GM12874 (cell line): ENCODE data around the gene INTS12.

Experiments
- TF ChIP-seq, protein P1 (sequence below): IDR thresholded peaks from 2 replicates; pipeline ENCODE4 v1.5.1; 2011; ENCODE audit warnings: low read depth, mild to moderate bottlenecking, control low read depth, low read length, moderate library complexity; ENCODE audit not compliant: insufficient read depth

Gene INTS12

DNA sequence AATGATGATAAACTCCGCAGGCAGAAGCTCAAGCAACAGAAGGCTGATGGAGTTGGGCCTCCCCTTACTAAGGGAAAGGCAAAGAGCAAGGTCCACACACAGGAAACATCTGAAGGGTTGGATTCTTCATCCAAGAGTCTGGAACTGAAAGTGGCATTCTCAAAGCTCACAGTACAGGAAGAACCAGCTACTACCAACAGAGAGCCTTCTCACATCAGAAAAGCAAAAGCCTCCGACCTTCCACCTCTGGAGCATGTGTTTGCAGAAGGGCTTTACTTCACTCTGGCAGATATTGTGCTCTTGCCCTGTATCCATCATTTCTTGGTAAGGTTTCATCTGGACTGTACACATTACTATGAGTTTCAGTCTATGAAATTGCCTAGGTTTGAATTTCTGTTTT lies 10.7 kb upstream of the INTS12 start:
- TF ChIP-seq, protein P1, sequence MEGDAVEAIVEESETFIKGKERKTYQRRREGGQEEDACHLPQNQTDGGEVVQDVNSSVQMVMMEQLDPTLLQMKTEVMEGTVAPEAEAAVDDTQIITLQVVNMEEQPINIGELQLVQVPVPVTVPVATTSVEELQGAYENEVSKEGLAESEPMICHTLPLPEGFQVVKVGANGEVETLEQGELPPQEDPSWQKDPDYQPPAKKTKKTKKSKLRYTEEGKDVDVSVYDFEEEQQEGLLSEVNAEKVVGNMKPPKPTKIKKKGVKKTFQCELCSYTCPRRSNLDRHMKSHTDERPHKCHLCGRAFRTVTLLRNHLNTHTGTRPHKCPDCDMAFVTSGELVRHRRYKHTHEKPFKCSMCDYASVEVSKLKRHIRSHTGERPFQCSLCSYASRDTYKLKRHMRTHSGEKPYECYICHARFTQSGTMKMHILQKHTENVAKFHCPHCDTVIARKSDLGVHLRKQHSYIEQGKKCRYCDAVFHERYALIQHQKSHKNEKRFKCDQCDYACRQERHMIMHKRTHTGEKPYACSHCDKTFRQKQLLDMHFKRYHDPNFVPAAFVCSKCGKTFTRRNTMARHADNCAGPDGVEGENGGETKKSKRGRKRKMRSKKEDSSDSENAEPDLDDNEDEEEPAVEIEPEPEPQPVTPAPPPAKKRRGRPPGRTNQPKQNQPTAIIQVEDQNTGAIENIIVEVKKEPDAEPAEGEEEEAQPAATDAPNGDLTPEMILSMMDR, result no peak

DNA sequence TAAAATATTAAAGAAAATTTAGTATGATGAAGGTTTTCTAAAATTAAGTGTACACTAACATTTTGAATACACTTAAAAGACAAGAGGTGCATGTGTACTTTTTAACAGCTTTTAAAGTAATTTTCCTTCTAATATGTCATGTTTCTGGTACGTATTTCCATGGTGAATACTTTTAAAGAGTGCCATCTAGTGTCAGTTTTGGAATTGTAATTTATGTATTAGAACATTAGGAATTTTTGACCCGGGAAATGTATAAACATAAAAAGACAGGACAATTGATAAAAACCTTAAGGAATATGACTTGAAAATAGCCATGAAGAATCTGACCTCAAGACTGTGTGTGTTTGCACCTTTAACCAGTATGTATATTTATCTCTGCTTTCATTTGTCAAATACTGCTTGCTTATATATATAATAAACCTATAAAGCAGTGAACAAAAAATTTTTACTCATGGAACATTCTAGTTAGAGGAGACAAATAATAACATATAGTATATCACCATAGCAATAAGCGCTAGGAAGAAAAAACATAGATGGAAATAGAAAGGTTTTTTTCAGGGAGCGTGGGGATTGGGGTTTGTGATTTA lies 7.3 kb upstream of the INTS12 start:
- TF ChIP-seq, protein P1, result no peak

DNA sequence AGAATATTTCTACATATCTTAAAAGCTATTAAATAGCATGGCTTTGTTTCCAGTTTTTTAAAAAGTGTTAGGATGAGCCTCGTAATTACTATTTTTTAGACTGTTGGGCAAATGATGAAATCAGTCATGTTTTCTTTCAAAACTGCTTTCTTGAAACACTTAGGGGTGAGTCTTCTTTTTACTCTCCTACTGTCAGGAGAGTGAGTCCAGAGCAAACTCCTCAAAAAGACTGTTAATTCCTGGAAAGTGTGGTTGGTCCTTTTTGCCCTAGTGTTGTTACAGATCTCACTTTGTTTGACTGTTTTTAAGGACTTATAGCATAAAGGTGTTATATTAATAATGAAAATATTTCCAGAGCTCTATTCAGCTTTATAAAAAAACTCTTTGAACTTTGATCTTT lies 6.4 kb upstream of the INTS12 start:
- TF ChIP-seq, protein P1, result no peak

DNA sequence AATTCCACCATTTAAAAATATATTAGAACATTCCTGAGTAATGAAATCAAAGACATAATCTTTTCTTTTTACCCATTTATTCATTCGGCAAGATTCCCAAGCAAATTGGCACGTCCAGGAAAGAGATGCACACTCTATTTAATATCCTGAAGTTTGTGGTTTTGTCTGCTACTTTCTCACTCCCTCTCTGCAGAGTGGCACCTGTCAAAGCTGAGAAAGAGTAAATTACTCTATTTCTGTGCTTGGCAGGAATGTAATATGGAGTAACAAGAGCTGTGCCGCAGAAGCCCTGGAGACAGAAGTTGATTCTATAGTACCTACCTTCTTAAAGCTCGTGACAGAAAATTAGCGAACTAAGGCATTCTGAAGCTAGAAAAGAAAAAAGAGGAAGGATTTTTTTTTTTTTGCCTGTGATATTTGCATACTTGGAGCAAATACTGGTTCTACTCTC lies 5.6 kb upstream of the INTS12 start:
- TF ChIP-seq, protein P1, result no peak

DNA sequence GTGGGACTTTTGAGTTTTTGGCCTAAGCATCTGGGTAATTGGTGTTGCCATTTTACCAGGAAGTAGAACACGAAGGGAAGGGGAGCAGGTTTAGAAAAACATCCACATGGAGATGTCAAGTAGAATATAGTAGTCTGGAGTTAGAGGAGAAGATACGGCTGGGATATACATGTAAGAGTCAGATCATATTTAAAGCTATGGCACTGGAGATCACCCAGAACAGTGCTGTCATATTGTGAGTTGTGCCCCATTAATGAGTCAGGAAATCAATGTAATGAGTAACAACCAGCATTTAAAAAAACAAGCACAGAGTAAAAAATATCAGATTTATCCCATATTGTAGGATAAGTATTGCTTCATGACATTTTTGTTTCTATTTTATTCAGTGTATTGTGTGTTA lies 4.3 kb upstream of the INTS12 start:
- TF ChIP-seq, protein P1, result no peak

DNA sequence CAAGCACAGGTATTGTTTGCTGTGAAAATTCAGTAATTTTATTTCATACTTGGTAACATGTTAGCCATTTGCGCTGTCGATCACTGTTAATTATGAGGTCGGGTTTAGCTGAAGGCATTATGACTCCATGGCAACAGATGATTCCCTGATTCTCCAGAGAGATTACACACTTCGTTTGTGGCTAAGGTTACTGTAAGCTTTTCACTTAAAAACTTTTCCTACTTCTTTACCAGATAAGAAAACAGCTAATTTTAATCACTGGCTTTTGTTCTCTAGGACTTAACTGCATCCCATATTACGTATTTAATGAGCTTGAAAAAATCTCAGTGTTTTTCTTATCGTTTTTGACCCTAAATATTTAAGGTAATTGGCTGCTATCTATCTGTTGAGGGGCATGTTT lies 2.2 kb upstream of the INTS12 start:
- TF ChIP-seq, protein P1, result no peak

DNA sequence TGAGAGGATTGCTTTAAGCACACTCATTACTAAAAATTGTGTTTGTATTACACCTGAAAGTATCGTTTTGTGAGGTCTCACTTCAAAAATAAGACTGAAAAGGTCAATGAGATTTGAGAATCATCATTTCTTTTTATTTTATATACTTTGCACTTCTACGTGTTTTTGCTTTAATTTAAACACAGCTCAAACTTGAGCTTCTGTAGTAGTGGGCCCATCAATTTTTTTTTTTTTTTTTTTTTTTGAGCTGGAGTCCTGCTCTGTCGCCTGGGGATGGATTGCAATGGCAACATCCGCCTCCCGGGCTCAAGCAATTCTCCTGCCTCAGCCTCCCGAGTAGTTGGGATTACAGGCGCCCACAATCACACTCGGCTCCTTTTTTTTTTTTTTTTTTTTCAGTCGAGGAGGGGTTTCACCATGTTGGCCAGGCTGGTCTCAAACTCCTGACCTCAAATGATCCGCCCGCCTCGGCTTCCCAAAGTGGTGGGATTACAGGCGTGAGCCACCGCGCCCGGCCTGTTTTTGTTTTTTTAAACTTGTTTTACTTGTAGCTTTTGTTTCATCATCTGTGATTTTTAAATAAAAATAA lies 1.6 kb upstream of the INTS12 start:
- TF ChIP-seq, protein P1, result no peak
